ENCODE data around the gene PLA2G4B.

The PLA2G4B gene

DNA sequence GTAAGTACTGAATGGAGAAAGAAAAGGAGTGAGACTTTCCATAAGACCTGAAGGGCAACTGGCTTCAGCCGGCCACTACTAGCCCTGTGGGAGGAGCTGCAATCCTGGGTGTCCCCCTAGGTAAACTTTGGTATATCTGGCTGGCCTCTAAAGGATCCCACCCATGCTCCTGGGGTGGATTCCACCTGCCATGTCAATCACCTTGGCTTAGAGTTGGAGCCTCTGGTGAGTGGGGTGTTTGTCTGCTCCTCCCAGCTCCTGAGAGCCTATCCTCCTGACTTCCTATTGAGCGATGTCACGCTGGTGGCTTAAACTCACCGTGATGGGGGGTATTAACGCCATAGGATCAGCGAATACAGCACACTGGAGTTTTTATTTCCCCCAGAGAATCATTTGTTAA is 52.6 kb downstream of the PLA2G4B start:
- DNase-seq = no peak

DNA sequence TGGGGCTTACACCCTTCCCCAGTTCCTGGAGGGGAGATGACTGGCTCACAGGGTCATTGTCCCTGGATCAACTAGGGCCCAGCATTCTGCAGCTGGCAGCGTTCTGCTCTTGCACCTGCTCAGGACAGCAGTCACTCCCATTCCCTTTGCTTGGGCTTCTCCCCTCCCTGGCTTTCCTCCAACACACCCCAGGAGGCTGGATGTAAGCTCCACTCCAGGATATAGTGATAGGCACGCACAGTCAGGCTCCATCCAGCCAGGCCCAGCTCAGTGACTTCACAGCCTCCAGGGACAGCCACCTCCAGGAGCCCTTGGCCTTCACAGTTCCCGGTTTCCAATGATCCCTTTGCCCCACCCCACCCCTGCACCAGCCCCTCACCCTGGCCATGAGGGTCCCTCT is 53.3 kb downstream of the PLA2G4B start:
- no peak for DNase-seq

DNA sequence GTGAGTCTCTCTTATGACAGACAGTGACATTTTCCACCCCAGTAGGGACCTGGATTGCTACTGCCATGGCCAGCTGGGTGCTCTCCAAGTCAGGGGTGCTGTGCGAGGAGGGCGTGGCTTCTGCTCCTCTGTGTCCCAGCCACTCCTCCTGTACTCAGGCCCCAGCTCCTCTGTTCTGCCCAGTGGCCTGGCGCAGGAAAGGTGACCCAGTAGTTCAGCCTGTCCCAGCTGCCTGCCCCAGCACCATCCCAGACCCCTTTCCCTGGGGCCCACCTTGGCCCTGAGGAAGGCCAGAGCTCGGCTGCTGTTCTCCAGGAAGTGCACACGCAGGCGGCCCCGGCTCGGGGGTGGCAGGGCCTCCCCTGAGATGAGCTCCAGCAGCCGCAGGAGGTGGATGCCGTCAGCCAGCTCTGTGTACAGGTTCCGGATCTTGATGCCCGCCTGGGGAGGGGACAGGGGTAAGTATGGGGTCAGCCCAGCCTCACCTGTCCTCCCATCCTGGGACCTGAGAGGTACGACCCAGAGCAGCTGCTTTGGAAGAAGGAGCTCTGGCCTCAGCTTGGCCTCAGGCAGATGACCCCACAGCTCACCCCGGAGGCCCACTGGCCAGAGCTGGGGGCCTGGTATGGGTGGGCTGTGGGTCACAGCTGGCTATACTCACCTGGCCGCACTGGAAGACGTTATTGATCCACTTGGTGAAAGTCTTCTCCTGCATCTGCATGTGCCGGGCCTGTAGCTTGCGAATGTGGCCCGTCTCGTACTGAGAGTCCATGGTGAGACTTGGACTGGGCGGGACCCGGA is 54.2 kb downstream of the PLA2G4B start:
- peak; percentile 69 to 97 for DNase-seq

DNA sequence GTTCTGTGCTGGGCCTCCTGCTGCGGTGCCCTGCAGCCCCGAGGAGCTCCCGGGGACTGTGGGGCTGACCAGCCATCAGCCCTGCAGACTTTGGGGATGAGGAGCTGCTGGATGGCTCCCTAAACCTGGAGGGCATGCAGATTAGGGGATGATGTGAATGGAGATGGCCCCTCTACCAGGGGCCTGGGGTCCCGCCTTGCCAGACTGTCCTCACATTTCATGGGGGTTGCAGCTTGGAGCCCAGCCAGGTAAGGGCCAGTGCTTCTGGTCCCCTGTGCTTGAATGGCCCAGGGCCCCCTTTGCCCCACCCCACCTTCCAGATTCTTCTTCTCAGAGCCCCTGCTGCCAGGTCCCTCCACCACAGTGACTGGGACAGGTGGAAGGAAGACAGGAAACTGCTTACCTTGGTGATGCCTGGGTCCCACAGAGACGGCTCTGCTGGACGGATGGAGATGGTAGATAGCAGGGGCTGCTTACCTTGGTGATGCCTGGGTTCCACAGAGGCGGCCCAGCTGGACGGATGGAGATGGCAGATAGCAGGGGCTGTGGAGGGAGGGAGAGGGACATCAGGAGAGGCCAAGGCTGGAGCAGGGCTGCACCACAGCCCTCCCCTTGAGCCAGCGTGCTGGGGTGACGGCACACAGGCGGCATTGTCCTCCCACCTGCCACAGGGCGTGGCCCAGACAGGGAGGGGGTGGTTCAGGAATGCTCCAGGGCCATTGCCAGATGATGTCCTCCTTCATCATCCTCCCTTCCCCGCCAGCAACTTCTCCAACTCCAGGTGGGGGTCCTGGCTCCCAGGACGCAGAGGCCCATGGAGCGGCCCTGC is 55.0 kb downstream of the PLA2G4B start, which contains the start of gene SPTBN5:
Gene SPTBN5, minus strand, starts transcription at position 632 of the 829 bp plus-strand sequence. Its CDS starts 556 bp downstream, at position 76.
- no peak for DNase-seq

DNA sequence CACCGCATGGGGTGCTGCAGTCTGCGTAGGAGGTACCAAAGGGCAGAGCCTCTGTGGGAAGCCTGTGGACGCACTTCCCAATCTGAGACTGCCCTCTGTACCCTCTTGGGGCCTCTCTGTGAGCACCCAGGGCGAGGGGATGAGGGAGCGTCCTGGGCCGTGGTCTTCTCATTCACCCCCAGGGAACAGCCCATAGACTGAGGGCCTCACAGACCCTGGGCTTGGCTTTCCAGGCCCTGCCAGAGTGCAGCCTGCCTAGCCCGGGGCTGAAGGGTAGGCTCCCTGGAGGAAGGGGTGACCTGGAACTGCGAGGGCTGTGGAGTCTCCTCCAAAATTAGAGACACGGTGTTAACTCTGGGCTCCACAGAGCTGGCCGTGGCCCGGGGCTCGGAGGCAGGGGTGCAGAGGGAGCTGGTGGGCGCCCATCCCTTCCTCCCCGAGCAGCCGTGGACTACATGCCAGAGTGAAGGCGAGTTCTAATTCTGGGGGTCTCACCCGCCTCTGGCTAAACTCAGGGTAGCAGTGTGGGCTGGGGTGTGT is 55.7 kb downstream of the PLA2G4B start:
- DNase-seq = no peak

DNA sequence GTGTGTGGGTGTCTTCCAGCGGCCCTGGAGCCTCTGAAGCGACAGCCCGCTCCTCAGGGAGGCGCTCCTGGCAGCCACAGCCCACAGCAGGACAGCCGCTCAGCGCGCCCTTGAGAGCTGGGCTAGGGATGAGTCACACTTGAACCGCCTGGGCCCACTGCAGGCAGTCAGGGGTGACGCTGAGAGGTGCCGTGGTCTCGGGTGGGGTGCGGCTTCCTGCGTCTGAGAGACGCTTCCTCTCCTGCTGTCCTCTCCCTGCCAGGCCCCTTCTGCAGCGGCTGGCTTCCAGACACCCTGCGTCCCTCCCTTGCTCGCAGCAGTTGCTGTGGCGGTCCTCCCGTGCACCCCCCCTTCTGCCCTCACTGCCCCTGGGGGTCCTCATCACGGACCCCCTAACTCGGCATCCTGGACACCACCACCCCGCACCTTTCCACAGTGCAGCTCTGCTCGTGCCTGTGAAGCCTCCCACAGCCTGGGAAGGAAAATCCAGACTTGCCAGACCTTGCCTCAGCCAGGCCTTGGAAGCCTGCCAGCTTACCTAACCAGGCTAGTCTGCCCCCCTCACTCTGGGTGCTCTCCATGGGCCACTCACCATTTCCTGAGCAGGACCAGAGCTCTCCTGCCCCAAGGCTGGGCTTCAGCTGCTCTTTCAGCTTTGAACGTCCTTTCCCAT is 56.3 kb downstream of the PLA2G4B start:
- no peak for DNase-seq

DNA sequence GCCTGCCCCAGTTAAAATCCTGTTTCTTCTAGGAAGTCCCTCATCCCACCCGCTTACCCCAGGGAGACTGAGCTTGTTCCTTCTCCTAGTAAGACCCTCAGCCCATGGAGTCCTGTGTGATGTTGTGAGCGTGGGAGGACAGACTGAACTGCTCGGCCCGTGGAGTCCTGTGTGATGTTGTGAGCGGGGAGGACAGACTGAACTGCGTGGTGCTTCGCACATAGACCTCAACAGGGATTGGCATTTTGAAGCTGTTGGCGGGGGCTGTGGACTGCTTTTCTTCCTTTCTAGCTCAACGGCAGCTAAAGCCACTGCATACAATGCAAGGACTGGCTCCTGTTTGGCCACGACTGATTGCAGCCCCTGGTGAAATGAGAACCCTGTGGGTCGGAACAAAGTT is 56.8 kb downstream of the PLA2G4B start:
- no peak for DNase-seq

DNA sequence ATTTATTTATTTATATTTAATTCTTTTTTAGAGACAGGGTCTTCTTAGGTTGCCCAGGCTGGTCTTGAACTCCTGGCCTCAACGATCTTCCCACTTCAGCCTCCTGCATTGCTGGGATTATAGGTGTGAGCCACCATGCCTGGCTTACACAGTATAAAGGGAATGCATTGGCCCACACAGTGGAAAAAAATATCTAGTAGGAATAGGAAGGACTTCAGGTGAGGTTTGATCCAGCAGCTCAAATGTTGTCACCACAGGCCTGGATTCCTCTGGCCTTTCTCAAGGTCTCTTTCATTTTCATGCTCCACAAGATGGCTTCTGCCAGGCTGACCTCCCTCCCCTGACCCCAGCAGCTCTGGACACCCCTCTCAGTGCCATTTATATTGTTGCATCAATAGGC is 57.3 kb downstream of the PLA2G4B start:
- DNase-seq = no peak

DNA sequence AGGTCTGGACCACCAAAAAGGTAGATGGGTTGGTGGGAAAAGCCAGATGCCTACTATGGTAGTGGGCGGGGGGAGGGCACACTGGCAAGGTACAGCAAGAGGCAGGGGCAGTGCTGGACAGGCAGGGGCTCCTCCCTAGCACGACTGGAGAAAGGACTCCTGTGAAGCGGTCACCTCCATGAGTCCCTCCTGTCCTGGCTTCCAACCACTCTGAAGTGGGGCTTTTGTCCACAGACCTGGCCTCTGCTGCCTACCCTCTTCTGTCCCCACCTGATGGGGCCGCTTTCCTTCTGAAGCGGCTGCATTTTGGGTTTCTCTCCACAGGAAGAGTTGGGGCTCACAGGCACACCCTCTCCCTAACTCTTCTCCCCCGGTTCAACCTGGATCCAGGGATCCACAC is 57.9 kb downstream of the PLA2G4B start:
- no peak for DNase-seq

DNA sequence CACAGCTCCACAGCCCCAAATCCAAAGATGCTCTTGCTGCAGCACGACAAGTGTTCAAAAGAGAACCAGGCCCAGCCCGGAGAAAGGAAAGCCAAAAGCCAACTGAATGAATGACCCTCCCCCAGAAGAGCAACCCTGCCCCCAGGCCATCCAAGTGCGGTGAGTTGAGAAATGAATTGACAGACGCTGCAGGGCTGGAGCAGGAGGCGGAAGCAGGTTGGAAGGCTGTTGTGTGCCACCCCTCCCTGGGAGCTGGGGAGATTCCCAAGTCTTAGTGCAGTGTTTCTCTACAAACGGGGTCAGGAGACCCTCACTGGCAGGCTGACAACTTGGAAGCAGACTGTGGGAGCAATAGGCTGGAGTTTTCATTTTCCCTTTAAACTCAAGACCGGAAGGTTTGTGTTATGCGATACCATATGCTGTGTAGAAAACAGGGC is 58.7 kb downstream of the PLA2G4B start:
- DNase-seq = no peak
